SJSA1 (cell line): Measurements from ENCODE around the gene CA5A. TPM values are rescaled to one million over a fixed set of nuclear protein-coding genes. Genes with fewer than 3 reads are reported as not detected.
"Not testable (repeated sequence)": the region's sequence is repeated elsewhere in the genome, so short reads cannot be mapped to it uniquely, and the experiment has no call there.

Experiments used
- DNase-seq, 2 experiments: peaks; one replicate each; pipeline ENCODE4 v3.0.0-alpha.2; 2015 to 2020; ENCODE audit warnings: low spot score in 2 of 2, low read depth in 1 of 2
- H3K27ac ChIP-seq: fragments of 250-450 bp; sonication (Bioruptor Pico); 2 replicates; pipeline ENCODE4 v1.5.1; 2020; ENCODE audit warnings: mild to moderate bottlenecking, moderate library complexity
- H3K27me3 ChIP-seq: fragments of 250-450 bp; sonication (Bioruptor Pico); replicated peaks from 2 replicates; pipeline ENCODE4 v1.5.1; 2020; ENCODE audit warnings: mild to moderate bottlenecking, moderate library complexity
- H3K36me3 ChIP-seq: fragments of 250-450 bp; sonication (Bioruptor Pico); 2 replicates; pipeline ENCODE4 v1.5.1; 2020; ENCODE audit warnings: mild to moderate bottlenecking
- H3K4me1 ChIP-seq: fragments of 250-450 bp; sonication (Bioruptor Pico); replicated peaks from 2 replicates; pipeline ENCODE4 v1.6.1; 2021; ENCODE audit warnings: mild to moderate bottlenecking
- H3K4me3 ChIP-seq: fragments of 250-450 bp; sonication (Bioruptor Pico); 2 replicates; pipeline ENCODE4 v1.5.1; 2020; ENCODE audit warnings: mild to moderate bottlenecking
- H3K9me3 ChIP-seq: fragments of 250-450 bp; sonication (Bioruptor Pico); replicated peaks from 2 replicates; pipeline ENCODE4 v1.5.1; 2020; ENCODE audit warnings: mild to moderate bottlenecking
- total RNA-seq: library from RNA; depleted of rRNA; stranded (reverse); fragments of >200 nt; shearing (Covaris generic); gene quantifications from 2 replicates; pipeline ENCODE4 v1.2.3, GENCODE V29; 2014

Gene CA5A
- total RNA-seq, 1 experiment from 2014 or later = not detected

DNA sequence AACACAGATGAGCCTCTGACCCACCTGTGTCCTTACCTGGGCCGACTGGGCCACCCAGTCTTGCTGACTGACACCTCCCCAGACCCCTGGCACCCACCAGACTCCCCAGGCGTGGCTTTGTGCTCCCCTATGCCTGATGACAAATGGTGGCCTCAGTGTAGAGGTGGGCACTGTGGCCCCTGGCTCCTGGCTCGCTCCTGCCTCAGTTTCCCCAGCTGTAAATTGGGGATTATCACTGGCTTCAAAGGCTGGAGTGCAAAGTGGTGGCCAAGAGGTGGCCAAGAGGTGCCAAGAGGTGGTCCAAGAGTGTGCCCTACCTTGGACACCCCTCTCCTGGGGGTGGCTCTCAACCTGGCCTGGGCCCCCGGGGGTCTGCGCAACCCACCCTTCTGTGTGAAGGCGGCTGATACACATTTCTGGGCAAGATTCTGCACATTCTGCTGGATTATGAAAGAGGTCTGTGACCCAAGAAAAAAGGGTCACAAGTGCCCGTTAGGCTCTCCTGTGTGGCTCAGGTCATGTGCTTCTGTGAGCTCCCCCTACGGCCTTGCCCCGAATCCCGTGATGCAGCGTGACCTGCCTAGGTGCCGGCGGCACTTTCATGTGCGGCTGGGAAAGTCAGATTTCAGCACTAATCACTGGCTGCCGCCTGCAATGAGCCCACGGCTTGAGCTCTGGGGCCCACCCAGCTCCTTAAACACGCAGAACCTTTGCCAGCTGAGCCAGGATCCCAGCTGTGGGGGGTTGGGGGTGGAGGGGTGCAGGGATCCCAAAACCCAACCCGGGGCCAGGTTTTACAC is 74.8 kb downstream of the CA5A start:
- H3K36me3 ChIP-seq = peaks cover 81% of the 10 kb centered on the region
- H3K4me1 ChIP-seq = peaks cover 92% of the 10 kb centered on the region
- H3K27me3 ChIP-seq, H3K4me3 ChIP-seq, H3K9me3 ChIP-seq: not testable (repeated sequence)
- peak in 1 of 2 experiments; percentile 61 for DNase-seq
- H3K27ac ChIP-seq = peak overlapping the region; percentile 62

DNA sequence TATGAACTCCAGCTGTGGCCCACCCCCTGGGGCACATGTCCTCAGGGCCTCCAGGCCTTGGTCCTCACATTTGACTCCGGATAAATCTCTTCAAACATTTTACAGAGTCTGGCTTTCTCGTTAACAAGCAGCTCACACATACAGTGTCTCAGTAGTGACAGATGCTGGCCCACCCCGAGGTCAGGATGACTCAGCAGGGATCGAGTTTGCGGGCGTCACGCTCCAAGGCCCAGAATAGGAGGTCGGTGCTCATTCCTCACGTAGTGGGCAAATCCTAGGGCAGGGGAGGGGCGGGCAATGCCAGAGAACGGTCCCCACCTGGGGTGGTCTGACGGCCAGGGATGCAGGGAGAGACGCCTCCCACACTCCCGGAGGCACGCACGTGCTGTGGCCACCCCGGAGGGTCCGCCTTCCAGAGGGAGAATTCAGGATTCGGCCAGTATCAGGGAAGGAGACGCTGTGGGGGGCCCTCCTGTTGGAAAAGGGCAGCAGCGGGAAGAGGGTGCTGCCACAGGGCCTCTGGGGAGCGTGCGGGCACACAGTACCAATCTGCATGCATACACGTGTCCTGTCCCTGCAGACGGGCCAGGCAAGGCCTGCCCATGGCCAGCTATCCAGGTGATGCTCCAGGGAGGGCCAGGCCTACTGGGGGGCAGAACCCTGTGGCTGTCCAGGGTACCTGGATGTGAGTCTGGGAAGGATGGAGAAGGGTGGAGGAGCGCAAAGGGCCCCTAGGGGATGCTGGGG is 75.6 kb downstream of the CA5A start:
- Histone ChIP-seq H3K4me3 (no peak overlapping the region), H3K9me3 (no peaks in the 10 kb centered on the region), H3K27ac (peak overlapping the region; percentile 62), H3K27me3 (no peaks in the 10 kb centered on the region), H3K4me1 (peaks cover 92% of the 10 kb centered on the region), H3K36me3 (peaks cover 81% of the 10 kb centered on the region)
- DNase-seq = peak; percentile 100

DNA sequence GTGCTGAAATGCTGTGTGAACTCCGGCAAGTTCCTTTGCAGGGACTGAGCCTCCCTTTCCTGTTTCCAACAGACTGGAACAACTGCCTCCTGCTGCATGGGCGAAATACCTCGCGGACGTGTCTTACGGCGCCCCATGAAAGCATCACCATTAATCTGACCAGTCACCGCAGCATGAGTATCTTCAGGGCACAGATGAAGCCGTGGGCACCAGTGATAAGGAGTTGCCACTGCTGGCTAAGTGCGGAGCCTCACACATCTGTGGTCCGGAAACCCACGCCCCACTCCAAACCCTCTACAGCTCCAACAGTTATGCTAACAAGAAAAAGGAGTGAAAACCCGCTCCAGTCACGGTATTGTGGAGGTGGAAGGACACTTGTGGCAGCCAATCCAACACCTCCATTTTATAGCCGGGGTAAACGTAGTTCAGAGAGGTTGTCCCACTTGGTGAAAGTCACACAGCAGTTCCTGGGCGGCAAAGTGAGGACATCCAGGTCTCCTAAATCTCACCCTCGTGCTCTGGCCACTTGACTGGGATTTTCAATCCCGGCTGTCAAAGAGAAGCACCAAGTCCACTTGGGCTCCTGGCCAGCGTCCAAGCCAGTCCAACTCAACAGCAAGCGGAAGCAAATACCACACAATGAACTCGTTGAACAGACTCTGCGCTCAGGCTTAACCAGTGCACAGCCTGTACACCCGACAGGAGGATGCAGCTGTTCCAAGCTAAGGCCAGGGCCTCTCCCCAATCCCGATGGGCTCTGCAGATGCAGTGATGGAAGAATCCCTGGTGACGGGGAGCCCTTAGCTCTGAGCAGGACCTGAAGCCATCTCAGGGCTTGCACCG is 78.0 kb downstream of the CA5A start:
- not testable (repeated sequence) for H3K27me3 ChIP-seq, H3K4me3 ChIP-seq, H3K9me3 ChIP-seq, DNase-seq, H3K27ac ChIP-seq
- Histone ChIP-seq H3K4me1 (peaks cover 94% of the 10 kb centered on the region), H3K36me3 (peaks cover 78% of the 10 kb centered on the region)

DNA sequence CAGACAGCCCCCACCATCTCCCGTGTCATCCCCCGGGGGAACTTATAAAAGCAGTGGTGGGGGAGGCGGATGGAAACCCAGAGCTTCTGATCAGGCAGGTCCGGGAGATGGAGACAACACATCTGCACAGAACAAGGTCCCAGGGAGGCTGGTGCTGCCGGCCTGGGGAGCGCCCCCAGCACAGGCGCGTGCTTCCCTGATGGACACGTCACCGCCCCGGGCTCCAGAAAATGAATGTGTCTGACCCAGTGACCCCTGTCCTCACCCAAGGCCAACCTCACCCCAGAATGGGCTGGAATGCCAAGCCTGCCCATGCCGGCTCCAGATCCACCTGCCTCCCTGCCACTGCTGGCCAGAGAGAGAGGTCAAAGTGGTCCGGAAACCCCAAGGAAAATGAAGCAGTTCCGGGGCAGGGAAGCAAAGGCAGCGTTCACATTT is 79.5 kb downstream of the CA5A start:
- Histone ChIP-seq H3K36me3 (peaks cover 78% of the 10 kb centered on the region), H3K27me3 (no peaks in the 10 kb centered on the region), H3K4me1 (peaks cover 94% of the 10 kb centered on the region), H3K9me3 (no peaks in the 10 kb centered on the region), H3K27ac (peak overlapping the region; percentile 56), H3K4me3 (no peak overlapping the region)
- no peak for DNase-seq

DNA sequence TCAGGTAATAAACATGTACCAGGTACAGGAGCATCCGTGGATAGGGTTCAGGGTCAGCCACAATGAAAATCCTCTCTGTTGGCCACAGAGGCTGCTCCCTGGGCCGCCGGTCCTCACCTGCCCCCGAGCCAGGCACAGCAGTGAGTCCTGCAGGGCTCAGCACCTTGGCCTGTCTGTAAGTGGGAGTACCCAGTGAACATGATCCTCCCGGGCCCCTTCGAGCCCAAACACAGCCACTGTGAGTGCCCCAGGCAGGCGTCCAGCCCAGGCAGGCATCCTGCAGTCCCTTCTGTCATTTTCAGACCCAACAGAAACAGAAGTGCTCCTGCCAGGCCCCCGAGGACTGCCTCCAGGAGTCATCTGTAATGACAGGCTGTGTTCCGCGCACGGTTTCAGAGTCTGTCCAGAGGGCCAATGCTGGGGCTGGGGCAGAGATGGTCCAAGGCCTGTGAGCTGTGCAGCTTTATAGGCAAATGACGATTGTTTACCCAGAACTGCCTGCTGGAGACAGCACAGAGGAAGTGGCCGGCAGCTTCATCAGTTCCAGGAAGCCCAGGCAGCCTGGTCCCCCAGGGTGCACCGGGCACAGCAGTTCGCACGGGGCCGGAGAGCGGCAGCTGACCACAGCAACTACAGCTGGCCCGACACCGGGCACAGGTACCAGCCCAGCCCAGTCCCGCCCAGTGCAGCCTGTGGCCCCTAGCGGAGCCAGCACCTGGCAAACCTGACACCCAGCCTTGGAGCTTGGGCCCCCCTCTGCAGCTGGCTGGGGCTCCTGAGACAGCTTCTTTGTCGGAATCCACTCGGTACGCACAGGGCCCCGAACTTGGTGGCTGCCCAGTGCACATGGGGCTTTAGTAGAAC is 80.2 kb downstream of the CA5A start:
- Histone ChIP-seq H3K9me3 (no peaks in the 10 kb centered on the region), H3K27ac (peak overlapping the region; percentile 56), H3K4me3 (no peak overlapping the region), H3K27me3 (no peaks in the 10 kb centered on the region), H3K4me1 (peaks cover 94% of the 10 kb centered on the region), H3K36me3 (peaks cover 78% of the 10 kb centered on the region)
- peak in 1 of 2 experiments; percentile 73 for DNase-seq

DNA sequence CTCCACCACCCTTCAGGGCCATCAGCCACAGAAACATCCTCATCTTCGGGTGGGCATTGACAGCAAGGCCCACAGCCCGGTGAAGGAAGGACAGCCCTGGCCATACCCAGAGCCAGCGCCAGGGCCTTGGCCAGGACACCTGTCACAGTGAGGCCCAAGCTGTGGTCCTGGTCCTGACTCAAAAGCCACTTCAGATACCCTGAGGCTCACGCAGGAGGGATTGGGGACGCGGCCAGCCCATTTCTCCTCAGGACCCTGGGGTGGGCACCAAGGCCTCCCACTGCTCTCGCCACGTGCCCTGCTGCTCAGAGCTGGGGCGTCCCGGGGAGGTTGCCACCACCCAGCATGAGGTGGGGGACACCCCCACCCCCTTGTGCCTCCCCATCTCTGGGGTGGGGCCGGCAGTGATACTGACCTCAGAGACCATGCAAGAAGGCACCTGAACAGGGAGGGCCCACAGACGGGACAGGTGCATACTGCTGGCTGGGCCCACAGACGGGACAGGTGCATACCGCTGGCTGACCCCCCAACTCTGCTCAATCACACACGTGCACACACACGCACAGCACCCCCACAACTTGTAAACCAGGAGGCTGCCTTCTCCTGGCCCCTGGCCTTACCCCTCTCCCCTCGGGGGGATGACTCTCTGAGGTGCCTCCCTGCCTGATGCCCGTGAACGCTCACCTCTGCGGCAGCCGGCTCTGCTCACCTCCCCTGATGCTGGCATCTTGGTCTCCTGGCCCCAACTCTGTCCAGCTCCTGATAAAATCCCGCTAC is 81.2 kb downstream of the CA5A start:
- no peak overlapping the region for H3K4me3 ChIP-seq
- no peaks in the 10 kb centered on the region for H3K27me3 ChIP-seq
- no peak for DNase-seq
- H3K27ac ChIP-seq = peak overlapping the region; percentile 82
- peaks cover 98% of the 10 kb centered on the region for H3K4me1 ChIP-seq
- no peaks in the 10 kb centered on the region for H3K9me3 ChIP-seq
- H3K36me3 ChIP-seq = peaks cover 86% of the 10 kb centered on the region

DNA sequence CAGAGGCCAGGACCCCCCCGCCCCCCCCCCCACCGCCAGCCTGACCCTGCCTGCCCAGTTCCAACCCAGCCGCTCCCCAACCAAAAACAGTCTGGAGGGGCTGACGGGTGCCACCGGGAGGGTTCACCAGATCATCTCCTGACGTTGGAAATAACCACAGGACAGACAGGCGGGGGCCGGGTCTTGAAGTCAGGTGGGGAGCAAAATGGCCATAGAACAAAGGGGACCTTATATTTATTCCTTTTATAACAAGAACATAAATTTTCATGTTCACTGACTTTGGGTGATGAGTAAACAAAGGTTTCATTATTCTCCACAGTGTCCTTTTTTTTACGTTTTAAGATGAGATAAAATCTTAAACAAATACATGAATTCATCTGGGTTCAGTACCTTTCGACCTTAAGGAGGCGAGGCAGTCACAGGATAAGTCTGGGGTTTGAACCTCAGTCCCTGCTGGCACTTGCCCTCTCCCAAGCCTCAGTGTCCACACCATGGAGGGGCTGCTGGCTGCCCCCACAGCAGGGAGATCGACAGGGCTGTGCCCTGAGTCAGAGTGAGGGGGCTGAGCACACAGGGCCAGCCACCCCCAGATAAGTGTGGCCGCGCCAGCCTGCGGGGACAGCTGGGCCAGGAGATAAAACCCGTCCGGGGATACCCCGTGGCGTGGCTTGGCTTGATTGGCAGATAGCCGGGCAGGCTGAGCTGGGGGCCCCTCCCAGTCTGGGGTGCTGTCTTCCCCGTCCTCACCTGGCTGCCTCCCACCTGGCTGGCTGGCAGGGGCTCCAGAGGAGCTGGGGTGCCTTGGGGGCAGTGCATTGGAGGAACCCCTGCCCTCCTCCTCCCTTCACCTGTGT is 82.0 kb downstream of the CA5A start:
- Histone ChIP-seq H3K36me3 (peaks cover 87% of the 10 kb centered on the region), H3K27ac (peak overlapping the region; percentile 82), H3K9me3 (no peaks in the 10 kb centered on the region), H3K4me3 (no peak overlapping the region), H3K4me1 (peaks cover 95% of the 10 kb centered on the region), H3K27me3 (no peaks in the 10 kb centered on the region)
- DNase-seq = peak in 1 of 2 experiments; percentile 92

DNA sequence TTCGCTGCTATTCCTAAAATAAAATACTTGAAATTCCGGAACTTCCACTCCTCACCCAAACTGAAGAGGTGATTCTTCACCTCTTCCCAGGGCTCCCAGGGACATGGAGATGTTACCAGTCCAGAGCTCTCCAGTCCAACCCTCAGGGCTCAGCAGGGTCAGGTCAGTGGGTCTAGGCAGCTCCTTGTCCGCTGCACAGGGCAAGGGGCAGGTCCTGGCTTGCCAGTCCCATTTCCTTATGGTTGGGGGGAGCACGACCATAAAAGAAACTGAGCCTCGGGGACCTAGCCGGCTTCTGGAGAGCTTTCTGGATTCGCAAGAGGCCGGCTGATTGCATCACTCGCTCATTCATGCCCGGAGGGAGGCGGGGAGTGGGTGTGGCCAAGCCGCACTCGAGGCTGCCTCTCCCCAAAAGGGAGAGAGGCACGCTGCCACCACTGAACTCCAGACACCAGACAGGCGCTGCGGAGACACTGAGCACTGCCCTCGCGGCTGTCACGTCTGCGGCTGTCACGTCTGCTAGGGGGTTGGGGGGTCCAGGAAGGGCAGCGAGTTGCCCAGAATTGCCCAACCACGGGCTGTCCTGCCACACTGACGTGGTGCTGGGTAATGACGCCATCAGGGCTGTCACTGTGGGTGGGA is 82.8 kb downstream of the CA5A start:
- Histone ChIP-seq H3K4me3 (no peak overlapping the region), H3K27ac (peak overlapping the region; percentile 91), H3K36me3 (peaks cover 87% of the 10 kb centered on the region), H3K4me1 (peaks cover 88% of the 10 kb centered on the region), H3K27me3 (no peaks in the 10 kb centered on the region), H3K9me3 (no peaks in the 10 kb centered on the region)
- peak; percentile 99 for DNase-seq

DNA sequence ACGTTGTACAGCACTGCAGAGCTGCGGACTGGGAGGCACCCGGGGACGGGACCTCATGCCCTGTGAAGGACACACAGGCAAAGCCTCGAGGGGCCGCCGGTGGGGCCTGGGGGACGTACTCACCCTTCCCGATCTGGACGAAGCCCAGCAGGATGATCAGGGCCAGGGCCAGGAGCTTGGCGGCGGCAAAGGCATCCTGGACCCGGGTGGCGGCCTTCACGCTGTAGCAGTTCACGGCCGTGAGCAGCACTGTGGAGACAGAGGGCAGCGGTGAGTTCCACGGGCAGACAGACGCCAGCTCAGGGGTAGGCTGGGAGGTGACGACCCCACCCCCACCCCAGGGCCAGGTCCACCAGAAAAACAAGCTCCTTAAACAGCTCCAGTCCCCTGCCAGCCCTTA is 84.7 kb downstream of the CA5A start:
- H3K4me3 ChIP-seq = no peak overlapping the region
- H3K4me1 ChIP-seq = peaks cover 75% of the 10 kb centered on the region
- H3K27ac ChIP-seq = no peak overlapping the region; the same call in 1 of the 2 replicates
- DNase-seq = no peak
- H3K9me3 ChIP-seq = no peaks in the 10 kb centered on the region
- H3K36me3 ChIP-seq = peaks cover 92% of the 10 kb centered on the region
- no peaks in the 10 kb centered on the region for H3K27me3 ChIP-seq

DNA sequence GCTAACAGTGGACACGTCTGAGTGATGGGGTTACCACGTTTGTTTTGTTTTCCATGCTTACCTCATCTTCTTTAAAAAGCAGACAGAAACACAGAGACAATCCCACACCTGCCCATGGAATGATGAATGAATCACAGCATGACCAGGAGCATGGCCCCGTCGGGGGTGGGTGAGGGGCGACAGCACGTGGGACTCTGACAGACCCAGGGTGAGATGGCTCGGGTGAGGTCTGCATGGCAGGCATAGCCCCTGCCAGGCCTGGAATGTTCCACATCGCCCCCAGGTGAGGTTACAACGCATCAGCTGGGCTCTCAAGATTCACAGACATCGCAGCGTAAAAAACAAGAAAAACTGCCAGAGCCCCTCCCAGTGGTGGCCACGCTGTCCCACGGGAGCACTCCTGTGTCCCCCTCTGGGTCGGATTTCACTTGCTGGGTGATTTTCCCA is 85.2 kb downstream of the CA5A start:
- H3K27ac ChIP-seq = no peak overlapping the region; the same call in 1 of the 2 replicates
- peaks cover 92% of the 10 kb centered on the region for H3K36me3 ChIP-seq
- no peak overlapping the region for H3K4me3 ChIP-seq
- H3K27me3 ChIP-seq = no peaks in the 10 kb centered on the region
- no peaks in the 10 kb centered on the region for H3K9me3 ChIP-seq
- no peak for DNase-seq
- H3K4me1 ChIP-seq = peaks cover 74% of the 10 kb centered on the region
